Dermis microvascular lymphatic vessel endothelial cell (primary cell): ENCODE results near the gene EFCC1. TPM values are rescaled to one million over a fixed set of nuclear protein-coding genes. Genes with fewer than 3 reads are reported as not detected.

Experiments
- DNase-seq, 2 donors: peaks; one replicate each; pipeline versions ENCODE4 v3.0.0 to v3.0.0-alpha.2; 2010; ENCODE audit warnings: low read depth in 2 of 2
- total RNA-seq: library from RNA; depleted of rRNA; stranded (reverse); fragments of >200 nt; gene quantifications from 2 replicates; pipeline ENCODE4 v1.2.1, GENCODE V29; 2014

Gene EFCC1
- total RNA-seq, 1 donor from 2014 or later: 2.7 TPM

DNA sequence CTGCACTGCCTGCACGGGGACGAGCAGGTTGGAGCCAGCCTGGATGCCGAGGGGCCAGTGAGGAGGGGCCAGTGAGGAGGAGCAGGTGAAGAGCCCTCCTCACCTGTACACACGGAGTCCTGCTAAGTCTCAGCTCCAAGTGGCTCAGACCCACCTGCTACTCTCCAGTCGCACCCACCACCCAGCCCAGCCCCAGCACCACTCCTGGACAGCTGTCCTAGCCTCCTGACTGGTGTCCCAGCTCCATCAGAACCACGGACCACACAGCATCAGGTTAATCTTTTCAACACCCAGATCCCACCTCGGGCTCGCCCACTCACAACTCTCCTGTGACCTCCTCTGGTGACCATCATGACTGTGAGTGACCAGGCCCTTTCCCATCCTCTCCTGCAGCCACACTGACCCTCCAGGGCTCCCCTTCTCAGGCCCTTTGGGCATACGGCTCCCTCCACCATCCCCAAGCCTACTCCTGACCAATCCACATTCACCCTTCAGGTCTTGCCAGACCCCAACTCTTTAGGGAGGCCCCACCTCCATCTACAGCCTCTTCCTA lies 13.8 kb downstream of the EFCC1 start:
- DNase-seq: no peak

DNA sequence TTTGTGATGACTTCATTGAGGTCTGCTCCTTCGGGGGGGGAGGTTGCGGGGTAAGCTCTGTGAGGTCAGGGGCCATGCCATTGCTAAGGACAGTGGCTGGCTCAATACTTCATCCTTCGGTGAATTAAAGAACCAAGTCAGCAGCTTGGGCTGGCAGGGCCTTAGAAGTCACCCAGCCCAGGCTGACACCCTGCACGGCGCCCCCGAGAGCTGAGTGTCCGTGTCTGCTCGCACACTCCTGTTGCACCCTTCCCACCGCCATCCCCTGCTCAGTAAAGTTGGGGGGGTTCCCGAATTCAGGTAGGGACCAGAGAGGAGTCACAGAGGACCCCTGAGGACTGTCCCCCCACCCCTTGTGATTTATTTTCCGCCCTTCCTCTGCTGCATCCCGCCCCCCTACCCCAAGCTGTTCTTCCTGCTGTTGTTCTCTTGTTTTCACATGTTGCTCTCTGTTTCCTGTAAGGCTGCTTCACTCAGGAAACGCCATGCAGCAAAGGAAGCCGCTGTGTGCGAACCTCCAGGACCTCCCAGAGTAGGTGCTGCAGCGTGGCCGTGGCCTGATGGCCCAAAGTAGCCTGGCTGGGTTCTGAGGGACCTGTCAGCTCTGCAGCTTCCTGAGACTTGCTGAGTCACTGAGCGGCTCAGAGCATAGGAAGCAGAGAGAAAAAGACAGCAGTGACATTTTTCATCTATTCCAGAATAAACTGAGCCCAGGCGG lies 14.4 kb downstream of the EFCC1 start:
- peak; percentile 99 to 100 for DNase-seq

DNA sequence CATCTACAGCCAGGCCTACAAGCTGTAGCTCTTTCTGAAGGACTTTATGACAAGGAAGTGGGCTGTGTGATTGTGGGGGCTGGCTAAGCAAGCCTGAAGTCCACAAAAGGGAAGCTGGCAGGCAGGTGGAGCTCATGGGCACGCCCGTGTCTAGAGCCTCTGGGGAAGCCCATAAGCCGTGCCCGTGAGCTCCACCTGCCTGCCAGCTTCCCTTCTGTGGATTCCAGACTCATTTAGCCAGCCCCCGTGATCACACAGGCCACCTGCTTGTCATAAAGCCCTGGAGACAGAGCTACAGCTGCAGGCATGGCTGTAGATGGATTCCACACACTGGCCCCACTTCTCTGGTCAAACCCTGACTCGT lies 15.2 kb downstream of the EFCC1 start:
- peak; percentile 64 to 74 for DNase-seq

DNA sequence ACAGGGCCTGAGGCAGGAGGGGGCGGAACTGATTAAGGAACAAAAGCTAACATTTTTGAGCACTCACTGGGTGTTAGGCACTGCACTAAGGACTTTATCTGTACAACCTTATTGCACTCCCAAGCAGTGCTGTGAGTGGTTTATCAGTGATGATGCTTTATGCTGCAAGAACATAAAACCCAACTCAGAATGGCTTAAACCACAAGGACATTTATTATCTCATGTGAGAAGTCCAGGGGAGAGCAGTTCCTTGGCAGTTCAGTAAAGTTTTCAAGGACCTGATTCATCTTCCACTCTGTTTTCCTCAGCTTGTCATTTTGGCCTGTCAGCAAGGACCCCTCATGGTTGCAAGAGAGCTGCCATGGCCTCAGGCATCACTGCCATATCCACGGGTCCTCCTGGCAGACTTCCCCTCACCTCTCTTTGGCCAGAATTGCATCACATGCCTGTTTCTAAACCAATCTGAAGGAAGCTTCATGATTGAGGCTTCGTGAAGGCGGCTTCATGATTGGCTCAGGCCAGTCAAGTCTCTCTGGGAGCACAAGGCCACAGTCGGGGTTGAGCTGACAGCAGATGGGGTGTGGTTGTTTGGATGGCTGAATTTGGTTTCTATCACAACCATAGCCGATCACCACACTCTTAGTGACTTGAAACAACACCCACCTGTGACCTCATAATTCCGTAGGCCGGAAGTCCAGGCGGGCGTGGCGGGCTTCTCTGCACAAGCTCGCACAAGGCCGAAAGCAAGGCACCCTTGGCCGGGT lies 15.8 kb downstream of the EFCC1 start:
- peak; percentile 69 to 70 for DNase-seq

DNA sequence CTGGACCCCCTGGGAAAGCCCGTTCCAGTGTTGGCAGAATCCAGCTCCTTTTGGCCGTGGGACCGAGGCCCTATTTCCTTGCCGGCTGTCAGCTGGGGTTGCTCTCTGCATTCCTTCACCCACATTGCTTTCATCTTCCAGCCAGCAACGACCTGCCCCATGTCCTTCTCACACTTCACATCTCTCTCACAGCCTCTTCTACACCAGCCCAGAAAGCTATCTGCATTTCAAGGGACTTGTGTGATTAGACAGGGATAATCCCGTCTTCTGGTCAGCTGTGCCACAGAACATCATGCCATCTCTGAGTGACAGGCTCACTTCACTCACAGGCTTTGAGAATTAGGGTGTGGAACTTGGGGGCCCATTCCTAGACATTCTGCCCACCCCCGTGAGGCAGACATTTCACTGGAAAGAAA lies 16.4 kb downstream of the EFCC1 start:
- no peak for DNase-seq

DNA sequence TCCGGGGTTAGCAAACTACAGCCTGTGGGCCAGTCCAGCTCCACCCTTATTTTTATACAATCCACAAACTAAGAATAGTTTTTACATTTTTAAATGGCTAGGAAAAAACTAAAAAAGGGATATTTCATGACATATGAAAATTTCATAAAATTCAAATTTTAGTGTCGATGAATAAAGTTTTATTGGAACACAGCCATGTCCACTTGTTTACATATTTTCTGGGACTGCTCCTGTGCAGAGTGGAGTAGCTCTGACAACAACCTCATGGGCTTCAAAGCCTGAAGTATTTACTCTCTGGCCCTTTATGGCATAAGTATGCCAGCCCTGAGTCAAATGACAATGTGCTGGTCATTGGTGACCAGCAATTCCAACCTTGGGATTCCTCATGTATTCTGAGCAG lies 17.2 kb downstream of the EFCC1 start:
- DNase-seq: no peak

DNA sequence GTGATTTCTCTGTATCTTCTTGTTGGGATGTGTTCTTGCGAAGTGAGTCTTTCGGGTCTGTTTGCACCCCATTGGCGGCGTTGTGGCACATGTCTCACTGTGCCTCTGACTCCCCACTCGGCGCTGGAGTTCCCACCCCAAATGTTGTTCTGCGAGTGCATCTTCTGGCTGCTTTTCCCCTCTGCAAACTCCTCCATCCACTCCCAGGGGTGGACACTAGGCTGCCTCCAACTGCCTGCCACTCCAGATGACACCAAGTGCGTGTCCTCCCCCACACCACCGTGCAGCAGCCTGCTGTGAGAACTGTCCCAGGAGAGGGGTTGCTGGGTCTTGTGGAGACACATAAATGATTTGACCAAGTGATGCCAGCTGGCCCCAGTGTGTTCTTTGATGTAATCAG lies 17.6 kb downstream of the EFCC1 start:
- no peak for DNase-seq

DNA sequence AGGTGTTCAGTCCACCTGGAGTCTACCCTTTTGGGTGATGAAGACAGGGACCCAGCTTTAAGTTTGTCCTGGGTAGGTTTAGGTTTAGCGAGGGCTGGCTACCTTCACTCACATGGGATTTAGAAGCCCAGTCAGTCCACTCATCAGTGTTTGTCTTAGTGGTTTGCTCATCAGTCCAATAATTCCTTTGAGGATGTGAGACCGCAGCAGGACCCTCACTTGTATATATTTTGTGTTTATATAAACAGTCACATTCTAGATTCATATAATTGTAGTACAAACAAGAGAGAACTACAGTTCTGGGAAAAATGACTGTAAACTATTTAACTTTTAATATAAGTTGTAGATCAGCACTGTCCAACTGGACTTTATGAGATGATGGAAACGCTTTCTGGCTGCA lies 18.2 kb downstream of the EFCC1 start:
- no peak for DNase-seq

DNA sequence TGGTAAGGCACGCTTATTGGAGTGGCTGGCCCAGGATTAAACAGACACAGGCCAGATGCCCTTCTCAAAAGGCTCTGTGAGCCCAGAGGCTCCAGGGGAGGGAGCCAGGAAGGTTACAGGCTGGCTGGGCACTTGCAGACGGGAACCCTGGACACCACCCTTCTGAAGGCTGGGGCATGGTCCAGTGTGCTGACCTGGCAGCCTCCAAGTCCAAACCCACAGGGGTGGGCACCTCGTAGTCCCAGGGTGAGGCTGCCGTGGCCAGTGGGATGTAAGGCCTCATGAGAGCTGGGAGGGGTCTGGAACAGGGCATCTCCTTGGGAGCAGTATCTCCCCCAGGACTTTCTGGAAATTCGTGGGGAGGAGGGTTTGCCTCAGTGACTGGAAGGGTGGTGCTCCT lies 19.6 kb downstream of the EFCC1 start:
- DNase-seq: no peak

DNA sequence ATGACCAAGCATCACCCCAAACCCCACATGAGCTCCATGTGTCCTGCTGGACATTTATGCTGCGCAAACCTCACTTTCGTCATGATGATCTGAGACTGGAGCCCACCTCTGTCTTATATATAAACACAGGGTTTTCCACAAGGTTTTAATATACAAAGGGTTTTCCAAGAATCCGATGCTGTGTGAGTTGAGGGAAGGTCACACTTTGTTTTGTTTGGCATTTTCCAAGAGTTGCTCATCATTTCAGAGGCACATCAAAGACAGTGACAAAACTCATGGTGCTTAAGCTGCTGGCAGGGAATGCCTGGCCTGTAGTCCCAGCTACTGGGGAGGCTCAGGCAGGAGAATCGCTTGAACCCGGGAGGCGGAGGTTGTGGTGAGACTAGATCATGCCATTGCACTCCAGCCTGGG lies 20.0 kb downstream of the EFCC1 start:
- DNase-seq: peak in 1 of 2 donors; percentile 56

DNA sequence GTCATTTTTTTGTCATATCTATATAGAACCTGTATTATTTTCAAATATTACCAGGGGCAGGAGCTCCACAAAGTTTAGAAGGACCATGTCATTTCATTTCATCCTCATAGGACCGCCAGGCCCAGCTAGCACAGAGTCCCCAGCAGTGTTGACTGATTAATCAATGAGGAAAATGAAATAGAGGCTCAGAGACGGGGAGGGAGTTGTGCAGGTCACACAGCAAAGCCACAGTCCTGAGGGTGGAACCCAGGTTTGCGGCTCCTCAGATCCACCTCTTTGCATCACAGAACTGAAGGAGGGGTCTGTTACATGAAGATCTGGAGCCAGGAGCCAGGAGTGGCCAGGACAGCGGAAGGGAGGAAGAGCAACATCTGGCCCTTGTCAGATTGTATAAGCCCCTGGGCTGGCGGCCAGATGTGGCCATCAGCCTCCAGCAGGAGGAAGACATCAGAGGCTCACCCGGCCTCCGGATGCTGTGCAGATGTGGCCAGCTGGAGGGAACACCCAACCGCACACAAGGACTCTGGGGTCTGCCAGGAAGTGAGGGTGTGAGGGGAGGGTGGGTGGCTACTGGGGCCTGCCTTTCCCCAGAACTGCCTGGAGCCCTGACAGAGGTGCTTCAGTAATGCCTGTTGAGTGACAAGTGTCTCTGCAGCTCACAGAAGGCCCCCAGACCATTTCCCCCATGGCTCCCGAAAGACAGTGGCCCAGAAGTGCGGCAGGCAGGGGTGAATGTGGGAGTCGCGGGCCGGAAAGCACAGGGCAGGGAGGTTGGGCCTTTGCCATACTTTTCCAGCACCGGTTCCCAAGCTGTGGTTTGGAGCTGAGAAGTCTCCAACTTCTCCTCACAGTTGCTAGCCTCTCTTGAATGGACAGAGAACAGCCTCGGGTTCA lies 21.3 kb downstream of the EFCC1 start:
- DNase-seq: no peak

DNA sequence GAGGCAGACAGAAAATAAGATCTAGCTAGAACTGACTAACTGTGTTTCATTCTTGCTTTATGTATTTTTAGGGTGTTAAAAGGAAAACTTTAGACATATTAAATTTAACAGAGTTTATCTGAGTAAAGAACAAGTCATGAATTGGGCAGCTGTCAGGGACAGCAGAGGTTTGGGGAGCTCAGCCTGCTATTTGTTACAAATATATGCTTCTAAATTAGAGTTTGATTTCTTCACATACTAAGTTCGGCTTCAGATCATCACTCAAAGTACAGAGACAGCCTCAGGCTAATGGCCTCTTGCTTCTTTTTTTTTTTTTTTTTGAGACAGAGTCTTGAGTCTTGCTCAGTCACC lies 21.9 kb downstream of the EFCC1 start:
- DNase-seq: no peak

DNA sequence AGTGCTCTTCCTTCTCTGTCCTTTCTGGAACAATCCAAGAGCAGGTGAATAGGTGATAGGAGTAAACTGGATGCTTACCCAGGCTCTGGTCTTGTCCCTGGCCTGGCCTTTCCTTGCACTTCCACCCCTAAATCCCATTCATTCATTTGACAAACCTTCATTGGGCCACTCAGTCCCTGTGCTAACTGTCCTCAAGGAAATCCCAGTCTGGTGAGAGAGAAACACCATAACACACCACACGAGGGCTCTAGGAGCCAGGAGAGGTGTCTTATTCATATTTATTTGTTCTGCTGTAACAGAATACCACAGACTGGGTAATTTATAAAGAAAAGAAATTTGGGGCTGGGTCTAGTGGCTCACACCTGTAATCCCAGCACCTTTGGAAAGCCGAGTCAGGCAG lies 22.8 kb downstream of the EFCC1 start:
- peak in 1 of 2 donors; percentile 50 for DNase-seq

DNA sequence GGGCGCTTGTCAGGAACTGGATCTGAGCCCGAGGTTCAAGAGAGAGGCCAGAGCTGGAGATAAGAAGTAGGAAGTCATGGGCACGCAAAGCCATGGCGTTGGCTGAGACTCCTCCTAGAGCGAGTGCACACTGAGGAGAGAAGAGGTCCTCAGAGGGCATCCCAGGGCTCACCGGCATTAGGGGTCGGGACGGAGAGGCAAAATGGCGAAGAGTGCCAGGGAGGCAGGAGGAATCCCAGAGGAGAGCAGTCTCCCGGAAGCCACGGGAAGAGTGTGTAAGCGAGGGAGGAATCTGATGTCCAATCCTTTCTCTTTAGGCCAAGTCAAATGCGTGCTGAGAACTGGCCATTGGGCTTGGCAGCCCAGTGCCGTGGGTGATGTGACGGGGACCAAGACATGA lies 24.0 kb downstream of the EFCC1 start:
- DNase-seq: no peak

DNA sequence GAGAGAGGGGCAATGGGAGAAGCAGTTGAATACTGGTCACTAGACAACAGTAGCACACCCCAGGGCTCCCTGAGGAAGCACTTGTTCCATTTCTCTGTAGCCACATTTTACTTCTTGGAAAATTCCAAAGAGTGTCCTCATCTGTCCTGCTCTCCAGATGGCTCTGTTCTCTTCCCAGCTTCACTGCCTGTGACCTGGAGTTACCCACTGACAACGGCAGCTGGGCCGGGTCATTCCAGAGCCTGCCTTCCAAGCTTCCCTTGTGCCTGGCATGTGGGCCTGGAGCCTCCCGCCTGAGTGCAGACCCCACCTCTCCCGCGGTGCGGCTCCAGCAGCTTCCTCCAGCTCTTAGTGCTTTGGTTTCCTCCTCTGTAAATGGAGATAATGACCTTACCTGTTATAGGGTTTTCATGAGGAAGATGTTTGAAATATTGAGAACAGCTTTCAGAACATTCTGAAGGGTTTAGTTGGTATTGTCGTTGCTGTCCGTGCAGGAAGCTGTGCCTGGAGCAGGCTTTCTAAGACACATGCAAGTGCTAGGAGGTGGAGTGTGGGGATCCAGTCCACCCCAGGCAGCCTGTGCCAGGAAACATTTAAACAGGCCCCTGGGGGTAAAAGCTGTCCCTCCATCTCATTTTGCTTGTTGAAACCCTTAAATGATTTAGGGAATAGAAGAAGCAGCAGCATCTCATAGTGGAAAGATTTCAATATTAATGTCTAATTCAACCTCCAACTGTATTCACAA lies 24.8 kb downstream of the EFCC1 start:
- DNase-seq: no peak

DNA sequence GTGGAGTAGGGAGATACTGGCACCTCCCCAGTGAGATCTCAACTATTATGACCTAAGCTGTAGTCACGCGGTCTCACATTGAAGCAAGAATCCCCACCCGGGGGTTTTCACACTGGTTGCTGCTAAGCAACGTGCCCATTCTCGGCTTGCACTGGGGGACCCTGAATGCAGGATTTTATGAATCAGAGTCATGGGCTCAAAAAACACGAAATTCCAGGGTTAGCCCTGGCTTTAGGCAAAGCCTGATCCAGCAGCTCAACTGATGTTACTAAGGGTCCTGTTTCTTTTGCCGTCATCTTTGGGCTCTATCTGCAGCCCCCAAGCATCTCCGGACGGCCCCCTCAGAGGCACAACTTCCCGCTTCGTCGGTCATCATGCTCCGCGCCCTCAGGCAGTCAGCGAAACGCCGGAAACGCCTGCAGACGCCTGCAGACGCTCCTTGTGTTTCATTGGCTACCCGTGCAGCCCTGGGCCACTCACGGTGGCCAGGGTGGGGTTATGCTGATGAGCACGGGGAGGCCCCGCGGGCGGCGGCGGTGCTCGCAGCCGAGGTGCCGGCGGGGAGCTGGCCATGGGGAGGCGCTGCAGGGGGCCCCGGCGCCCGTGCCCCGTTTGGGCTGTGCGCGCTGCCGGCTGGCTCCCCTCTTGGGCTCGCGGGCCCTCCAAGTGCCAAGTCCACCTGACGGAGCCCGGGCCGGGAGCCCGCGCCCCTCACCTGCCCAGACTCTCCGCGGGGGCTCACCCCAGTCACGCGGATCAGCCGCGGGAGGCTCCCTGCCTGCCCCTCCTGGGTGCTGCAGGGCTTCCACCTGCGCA lies 25.8 kb downstream of the EFCC1 start:
- peak; percentile 67 to 94 for DNase-seq

DNA sequence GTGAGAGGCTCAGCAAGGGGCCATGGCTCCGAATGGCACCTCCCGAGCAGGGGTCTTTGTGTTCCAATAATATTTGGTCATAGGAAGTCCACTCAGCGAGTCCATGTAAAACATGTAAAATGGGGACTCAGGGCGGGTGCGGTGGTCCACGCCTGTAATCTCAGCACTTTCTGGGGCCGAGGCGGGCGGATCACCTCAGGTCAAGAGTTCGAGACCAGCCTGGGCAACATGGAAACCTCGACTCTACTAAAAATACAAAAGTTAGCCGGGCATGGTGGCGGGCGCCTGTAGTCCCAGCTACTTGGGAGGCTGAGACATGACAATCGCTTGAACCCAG lies 26.4 kb downstream of the EFCC1 start:
- DNase-seq: no peak

DNA sequence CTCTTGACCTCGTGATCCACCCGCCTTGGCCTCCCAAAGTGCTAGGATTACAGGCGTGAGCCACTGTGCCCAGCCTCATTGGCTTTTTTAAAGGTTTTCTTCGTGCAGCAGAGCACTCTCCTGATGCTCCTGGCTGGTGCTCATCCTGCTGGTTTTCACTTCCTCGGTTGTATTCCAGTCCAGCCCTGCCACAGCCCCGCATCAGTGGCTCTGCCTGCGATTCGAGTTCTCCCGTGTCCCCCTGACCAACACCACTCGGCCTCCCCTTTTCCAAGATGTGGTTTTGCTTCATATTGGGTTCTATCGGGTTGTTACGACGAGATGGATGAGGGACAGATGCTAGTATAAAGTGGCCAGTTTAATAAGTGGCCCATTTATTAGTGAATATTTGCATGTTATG lies 27.8 kb downstream of the EFCC1 start:
- DNase-seq: no peak

DNA sequence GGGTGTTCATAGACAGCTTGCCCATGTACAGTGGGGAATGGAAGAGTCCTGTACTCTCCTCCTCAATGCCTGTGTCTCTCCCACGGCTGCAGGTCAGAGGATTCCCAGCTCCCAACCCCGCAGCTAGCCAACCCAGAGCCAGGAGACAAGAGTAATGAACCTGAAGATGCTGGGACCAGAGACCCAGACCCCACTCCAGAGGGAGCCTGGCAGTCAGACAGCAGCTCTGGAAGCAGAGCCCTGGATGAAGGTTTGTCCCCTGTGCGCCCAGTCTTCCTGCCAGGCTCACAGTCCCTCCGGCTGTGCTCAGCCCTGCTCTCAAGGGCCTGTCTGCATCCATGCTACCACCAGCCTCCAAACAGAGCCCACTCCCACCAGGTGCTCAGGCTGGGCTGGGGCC lies 29.5 kb downstream of the EFCC1 start:
- no peak for DNase-seq

DNA sequence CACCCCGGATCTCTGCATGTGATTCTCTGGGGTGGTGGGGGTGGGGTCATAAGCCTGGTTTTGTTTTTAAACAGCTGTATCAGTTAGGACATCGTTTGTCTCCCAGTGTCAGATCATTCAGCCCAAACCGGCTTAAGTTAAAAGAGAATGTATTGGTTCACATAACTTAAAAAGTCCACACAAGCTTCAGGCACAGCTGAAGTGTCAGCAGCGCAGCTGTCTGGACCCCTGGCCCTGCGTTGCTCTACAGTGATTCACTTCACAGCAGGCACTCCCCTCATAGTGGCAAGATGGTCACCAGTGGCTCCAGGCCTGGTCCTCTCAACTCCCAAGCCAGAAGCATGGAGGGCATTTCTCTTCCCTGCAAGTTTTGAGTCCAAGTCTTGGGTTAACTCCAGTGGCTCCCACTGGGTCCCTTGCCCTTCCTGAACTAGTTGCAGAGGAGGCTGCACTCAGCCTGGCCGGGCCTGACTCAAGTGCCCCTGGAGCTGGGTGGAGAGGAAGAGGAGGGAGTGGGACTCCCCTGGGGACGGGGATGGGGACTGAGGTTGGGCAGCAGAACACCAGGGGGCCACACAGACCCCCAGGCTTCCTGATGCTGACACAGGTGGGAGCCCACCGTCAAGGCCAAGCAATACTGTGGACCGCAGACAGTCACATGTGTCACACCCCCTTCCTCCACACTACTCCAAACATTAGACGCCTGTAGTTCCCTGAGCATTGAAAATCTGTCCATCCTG lies 30.5 kb downstream of the EFCC1 start:
- DNase-seq: no peak
